Gastrocnemius medialis (tissue), 4 donors: Measurements from ENCODE around the gene TMEM176B.

ENCODE experiments used
- POLR2A ChIP-seq, 2 donors: fragments of 450-650 bp; IDR thresholded peaks; one replicate each; pipeline ENCODE4 v1.6.1; 2017; ENCODE audit warnings: antibody characterized with exemption in 2 of 2, mild to moderate bottlenecking in 2 of 2, moderate library complexity in 2 of 2
- TF ChIP-seq, protein P1 (sequence below), 5 experiments: fragments of 450-650 bp in 3 of 5; fragments of 200-600 bp in 2 of 5; sonication (generic) in 2 of 5; IDR thresholded peaks in 4 of 5; conservative IDR thresholded peaks in 1 of 5; 1 replicate in 4 of 5; 2 replicates in 1 of 5; pipeline ENCODE4 v1.5.1; 2016 to 2019; ENCODE audit warnings: antibody characterized with exemption in 5 of 5, mild to moderate bottlenecking in 3 of 5, moderate library complexity in 3 of 5

DNA sequence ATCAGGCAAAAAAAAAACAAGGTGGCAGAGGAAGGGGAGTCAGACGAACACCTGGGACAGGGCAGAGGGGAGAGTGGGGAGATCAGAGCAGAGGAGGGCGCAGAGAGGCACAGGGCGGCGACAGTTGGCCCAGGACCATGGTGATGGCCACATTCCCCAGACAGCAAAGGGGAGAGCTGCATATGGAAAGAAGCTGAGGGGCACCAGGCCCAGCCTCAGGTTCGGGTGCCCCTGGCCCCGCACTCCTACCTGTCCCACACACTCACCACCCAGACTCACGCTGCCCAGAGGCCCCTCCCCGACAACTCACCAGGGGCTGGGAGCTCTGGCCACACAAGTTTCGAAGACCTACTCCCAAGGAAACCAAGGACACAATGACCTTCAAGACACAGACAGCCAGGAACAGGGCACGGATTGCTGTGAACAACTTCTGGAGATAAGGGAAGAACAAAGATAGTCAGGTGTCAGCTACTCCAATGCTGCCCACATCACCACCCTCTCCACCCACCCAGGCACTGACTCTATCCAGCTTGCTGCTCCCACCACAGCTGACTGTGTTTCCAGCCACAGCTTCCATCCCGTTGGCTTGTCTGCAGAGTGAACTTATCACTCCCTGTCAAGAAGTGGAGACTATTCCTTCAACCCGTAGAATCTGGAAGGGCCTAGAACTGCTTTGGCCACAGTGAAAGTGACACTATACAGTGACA, 8.3 kb downstream of the TMEM176B start:
- TF ChIP-seq, protein P1, sequence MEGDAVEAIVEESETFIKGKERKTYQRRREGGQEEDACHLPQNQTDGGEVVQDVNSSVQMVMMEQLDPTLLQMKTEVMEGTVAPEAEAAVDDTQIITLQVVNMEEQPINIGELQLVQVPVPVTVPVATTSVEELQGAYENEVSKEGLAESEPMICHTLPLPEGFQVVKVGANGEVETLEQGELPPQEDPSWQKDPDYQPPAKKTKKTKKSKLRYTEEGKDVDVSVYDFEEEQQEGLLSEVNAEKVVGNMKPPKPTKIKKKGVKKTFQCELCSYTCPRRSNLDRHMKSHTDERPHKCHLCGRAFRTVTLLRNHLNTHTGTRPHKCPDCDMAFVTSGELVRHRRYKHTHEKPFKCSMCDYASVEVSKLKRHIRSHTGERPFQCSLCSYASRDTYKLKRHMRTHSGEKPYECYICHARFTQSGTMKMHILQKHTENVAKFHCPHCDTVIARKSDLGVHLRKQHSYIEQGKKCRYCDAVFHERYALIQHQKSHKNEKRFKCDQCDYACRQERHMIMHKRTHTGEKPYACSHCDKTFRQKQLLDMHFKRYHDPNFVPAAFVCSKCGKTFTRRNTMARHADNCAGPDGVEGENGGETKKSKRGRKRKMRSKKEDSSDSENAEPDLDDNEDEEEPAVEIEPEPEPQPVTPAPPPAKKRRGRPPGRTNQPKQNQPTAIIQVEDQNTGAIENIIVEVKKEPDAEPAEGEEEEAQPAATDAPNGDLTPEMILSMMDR (IDR thresholded peaks at IDR 0.05 in 4 of 5, conservative IDR thresholded peaks at IDR 0.05 in 1 of 5): no peak
- no peak for TF ChIP-seq POLR2A (IDR thresholded peaks at IDR 0.05)
